Testis (tissue), 3 donors: ENCODE data around the gene ELFN1. TPM values are rescaled to one million over a fixed set of nuclear protein-coding genes. Genes with fewer than 3 reads are reported as not detected.
A peak's percentile ranks its signal among the peaks of the same experiment; 100 is the strongest.

Experiments used
- DNase-seq: peaks from one replicate; pipeline ENCODE4 v3.0.0-alpha.2; 2019
- H3K27ac ChIP-seq, 2 donors: fragments of 200-600 bp; sonication (generic); one replicate each; pipeline ENCODE4 v1.5.1; 2019
- H3K27me3 ChIP-seq: fragments of 200-600 bp; sonication (generic); one replicate; pipeline ENCODE4 v1.5.1; 2019
- H3K36me3 ChIP-seq: fragments of 200-600 bp; sonication (generic); one replicate; pipeline ENCODE4 v1.5.1; 2017; ENCODE audit warnings: low read depth; ENCODE audit errors: missing control alignments
- H3K4me1 ChIP-seq: fragments of 200-600 bp; sonication (generic); one replicate; pipeline ENCODE4 v1.5.1; 2019
- H3K4me3 ChIP-seq, 2 donors: fragments of 200-600 bp; sonication (generic); one replicate each; pipeline ENCODE4 v1.5.1; 2017 to 2019
- H3K9me3 ChIP-seq: fragments of 200-600 bp; sonication (generic); one replicate; pipeline ENCODE4 v1.5.1; 2017
- POLR2A ChIP-seq: fragments of 450-650 bp; IDR thresholded peaks from one replicate; pipeline ENCODE4 v1.6.1; 2017; ENCODE audit warnings: antibody characterized with exemption, mild to moderate bottlenecking, moderate library complexity
- WGBS, 2 donors: methylation state at CpG; one replicate each; pipeline ENCODE4 v1.1.5; 2018; 5-methylcytosine and 5-hydroxymethylcytosine counted together
- intact Hi-C: fragments of 100-400 bp; cut with DNase I; formaldehyde crosslinking; loops from one replicate; pipeline ENCODE4 v1.15.1; 2023; ENCODE audit warnings: low total_unique reads
- polyA plus RNA-seq: library from polyadenylated mRNA; stranded (reverse); fragments of 350-450 nt; fragmentation: Illumina TruSeq; extraction: RNeasy Lipid Tissue Mini Kit (QIAGEN cat#74804); gene quantifications from one replicate; pipeline ENCODE4 v1.2.3, GENCODE V29; 2014; ENCODE audit warnings: low read depth, low replicate concordance; ENCODE audit not compliant: insufficient read depth
- total RNA-seq, 2 donors: library from RNA; depleted of rRNA; stranded (reverse); fragments of >200 nt; gene quantifications; one replicate each; pipeline ENCODE4 v1.2.3, GENCODE V29; 2016
- TF ChIP-seq, protein P1 (sequence below), 3 experiments: fragments of 450-650 bp in 2 of 3; fragments of 200-600 bp in 1 of 3; sonication (generic) in 1 of 3; IDR thresholded peaks; one replicate each; pipeline ENCODE4 v1.5.1; 2016 to 2019; ENCODE audit warnings: antibody characterized with exemption in 3 of 3, mild to moderate bottlenecking in 2 of 3, moderate library complexity in 1 of 3

ELFN1 gene
- total and polyA plus RNA-seq, 3 donors from 2014 or later: 2.3 to 3.2 (median 2.8) TPM

DNA sequence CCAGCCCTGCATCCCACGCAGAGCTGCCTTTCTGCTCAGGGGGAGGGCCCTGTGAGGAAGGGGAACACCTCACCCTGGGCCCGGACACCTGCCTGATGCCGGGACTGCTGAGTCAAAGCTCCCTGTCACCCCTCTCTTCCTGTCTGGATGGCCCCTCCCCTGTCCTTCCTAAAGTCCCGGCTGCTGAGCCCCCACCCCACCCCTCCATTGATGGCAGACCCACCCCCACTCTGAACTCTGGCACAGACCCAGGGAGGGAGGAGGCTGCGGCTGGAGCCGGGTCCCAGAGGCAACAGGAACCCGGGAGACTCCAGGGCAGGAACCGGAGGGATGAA lies 78.7 kb downstream of the ELFN1 start:
- Histone ChIP-seq H3K27ac (no peak overlapping the region), H3K4me3 (no peak overlapping the region), H3K4me1 (peaks cover 15% of the 10 kb centered on the region), H3K9me3 (no peaks in the 10 kb centered on the region), H3K36me3 (no peaks in the 10 kb centered on the region), H3K27me3 (no peaks in the 10 kb centered on the region)
- TF ChIP-seq, protein P1, sequence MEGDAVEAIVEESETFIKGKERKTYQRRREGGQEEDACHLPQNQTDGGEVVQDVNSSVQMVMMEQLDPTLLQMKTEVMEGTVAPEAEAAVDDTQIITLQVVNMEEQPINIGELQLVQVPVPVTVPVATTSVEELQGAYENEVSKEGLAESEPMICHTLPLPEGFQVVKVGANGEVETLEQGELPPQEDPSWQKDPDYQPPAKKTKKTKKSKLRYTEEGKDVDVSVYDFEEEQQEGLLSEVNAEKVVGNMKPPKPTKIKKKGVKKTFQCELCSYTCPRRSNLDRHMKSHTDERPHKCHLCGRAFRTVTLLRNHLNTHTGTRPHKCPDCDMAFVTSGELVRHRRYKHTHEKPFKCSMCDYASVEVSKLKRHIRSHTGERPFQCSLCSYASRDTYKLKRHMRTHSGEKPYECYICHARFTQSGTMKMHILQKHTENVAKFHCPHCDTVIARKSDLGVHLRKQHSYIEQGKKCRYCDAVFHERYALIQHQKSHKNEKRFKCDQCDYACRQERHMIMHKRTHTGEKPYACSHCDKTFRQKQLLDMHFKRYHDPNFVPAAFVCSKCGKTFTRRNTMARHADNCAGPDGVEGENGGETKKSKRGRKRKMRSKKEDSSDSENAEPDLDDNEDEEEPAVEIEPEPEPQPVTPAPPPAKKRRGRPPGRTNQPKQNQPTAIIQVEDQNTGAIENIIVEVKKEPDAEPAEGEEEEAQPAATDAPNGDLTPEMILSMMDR (IDR thresholded peaks at IDR 0.05): no peak
- intact Hi-C loops: no loop called here
- 50 to 56% methylated on average over 2 to 8 of the region's 8 CpGs for WGBS, 2 donors
- DNase-seq: no peak

DNA sequence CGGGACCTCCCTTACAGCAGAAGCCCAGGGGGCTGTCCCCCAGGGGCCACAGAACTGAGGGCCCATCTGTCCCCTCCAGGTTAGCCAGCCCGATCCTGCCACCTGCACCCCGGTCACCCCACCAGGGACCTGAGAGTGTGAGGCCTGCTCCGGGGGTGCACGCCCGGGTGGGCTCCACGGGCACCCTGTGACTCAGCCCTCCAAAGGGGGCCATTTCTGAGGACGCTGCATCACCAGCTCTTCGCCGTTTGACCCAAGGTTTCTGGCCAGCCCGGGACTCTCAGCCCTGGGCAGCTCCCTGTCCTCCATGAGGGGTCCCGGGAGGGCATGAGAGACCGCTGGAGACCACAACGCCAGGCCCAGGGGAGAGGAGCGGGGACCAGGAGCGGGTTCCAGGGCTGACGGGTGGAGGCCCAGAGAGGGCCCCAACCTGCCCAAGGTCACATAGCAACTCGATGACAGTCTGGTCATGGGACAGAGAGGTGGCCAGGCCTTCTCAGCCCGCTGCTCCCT lies 79.3 kb downstream of the ELFN1 start:
- Histone ChIP-seq H3K36me3 (no peaks in the 10 kb centered on the region), H3K27ac (no peak overlapping the region), H3K9me3 (no peaks in the 10 kb centered on the region), H3K4me1 (peaks cover 15% of the 10 kb centered on the region), H3K4me3 (no peak overlapping the region), H3K27me3 (no peaks in the 10 kb centered on the region)
- DNase-seq: no peak
- TF ChIP-seq, protein P1 (IDR thresholded peaks at IDR 0.05): no peak
- no peak for TF ChIP-seq POLR2A
- intact Hi-C loops: no loop called here
- WGBS, 2 donors: 25 to 81% methylated on average over 3 to 19 of the region's 19 CpGs

DNA sequence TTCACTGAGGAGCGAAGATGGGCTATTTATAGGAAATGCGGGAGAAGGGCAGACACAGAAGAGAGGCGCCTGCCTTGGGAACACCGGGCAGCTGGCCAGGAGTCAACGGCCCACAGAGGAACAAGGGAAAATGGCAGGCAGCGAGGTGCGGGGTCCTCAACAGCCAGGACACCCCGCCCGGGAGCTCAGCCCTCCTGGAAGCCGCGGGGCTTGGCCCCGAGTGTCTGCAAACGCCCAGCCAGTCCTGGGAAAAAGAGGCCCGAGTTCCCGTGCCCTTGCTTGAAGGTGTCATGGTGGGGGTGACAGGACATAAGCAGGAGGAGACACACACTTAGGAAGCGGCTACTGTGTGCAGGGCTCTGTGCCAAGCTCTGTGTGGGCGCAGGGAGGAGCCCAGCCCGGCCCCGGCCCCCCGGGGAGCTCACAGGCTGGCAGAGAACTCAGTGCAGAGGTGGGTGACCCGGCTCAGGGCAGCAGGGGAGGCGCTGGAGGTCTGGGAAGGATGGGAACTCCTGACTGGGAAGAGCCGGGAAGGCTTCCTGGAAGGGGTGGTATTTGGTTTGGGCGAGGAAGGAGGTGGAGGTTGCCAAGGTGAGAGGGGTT lies 79.9 kb downstream of the ELFN1 start:
- WGBS, 2 donors: 48 to 56% methylated on average over 15 to 24 of the region's 24 CpGs
- DNase-seq: peak; percentile 46

DNA sequence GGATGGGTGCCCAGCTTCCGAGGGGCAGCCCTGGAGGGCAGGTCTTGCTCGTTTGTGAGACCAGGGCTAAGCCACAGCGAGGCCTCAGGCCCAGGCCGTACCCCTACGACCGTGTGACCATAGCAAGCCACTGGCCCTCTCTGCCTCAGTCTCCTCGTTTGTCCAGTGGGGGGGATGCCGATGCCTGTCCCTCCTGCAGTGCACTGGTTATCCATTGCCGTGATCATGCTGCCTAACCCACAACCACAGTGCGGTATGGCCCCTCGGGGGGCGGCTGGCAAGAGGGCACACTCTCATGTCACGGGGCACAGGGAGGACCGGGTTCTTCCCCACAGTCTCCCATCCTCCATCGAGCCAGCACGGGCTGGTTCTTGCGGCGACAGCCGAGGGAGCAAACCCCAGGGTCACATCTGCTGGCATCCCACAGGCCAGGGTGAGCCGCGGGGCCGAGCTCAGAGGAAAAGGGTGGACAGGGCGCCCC lies 80.5 kb downstream of the ELFN1 start:
- TF ChIP-seq, protein P1 (IDR thresholded peaks at IDR 0.05): no peak
- TF ChIP-seq POLR2A: no peak
- Histone ChIP-seq H3K4me3 (no peak overlapping the region), H3K9me3 (no peaks in the 10 kb centered on the region), H3K27me3 (no peaks in the 10 kb centered on the region), H3K27ac (no peak overlapping the region), H3K36me3 (no peaks in the 10 kb centered on the region), H3K4me1 (peaks cover 15% of the 10 kb centered on the region)
- WGBS, 2 donors: 88% methylated on average over 13 to 23 of the region's 23 CpGs
- DNase-seq: no peak
- intact Hi-C loops: no loop called here

More for the DNA sequence above, 79.9 kb downstream of the ELFN1 start:
- intact Hi-C loops: no loop called here
- Histone ChIP-seq H3K36me3 (no peaks in the 10 kb centered on the region), H3K27ac (no peak overlapping the region), H3K27me3 (no peaks in the 10 kb centered on the region), H3K4me3 (no peak overlapping the region), H3K4me1 (peaks cover 15% of the 10 kb centered on the region), H3K9me3 (no peaks in the 10 kb centered on the region)
- TF ChIP-seq, protein P1 (IDR thresholded peaks at IDR 0.05): no peak
- no peak for TF ChIP-seq POLR2A

DNA sequence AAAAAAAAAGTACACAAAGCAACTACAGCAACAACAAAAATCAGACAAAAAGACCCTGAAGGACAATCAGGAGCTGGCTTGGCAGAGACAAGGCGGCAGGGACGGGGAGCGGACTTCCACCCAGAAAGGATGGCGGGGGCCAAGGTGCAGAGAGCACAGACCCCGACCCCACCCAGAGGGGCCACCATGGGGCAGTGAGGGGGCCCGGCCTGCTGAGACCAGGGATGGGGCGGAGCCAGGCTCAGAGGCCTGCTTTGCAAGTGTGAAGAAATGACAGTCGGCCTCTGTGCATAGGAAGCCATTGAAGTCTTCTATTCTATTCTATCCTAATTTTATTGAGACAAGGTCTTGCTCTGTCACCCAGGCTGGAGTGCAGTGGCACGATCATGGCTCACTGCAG lies 82.0 kb downstream of the ELFN1 start:
- H3K4me3 ChIP-seq: no peak overlapping the region
- 87 to 90% methylated on average over 9 of the region's 9 CpGs for WGBS, 2 donors
- intact Hi-C loops: no loop called here
- peaks cover 15% of the 10 kb centered on the region for H3K4me1 ChIP-seq
- H3K36me3 ChIP-seq: no peaks in the 10 kb centered on the region
- H3K9me3 ChIP-seq: no peaks in the 10 kb centered on the region
- DNase-seq: no peak
- no peak for TF ChIP-seq POLR2A
- TF ChIP-seq, protein P1 (IDR thresholded peaks at IDR 0.05): no peak
- no peak overlapping the region for H3K27ac ChIP-seq
- no peaks in the 10 kb centered on the region for H3K27me3 ChIP-seq
